ENCODE results near the gene ZRANB3. TPM values are rescaled to one million over a fixed set of nuclear protein-coding genes. Genes with fewer than 3 reads are reported as not detected.
"Not testable (repeated sequence)": the region's sequence is repeated elsewhere in the genome, so short reads cannot be mapped to it uniquely, and the experiment has no call there.

The ZRANB3 gene
- polyA plus RNA-seq, 2 donors: 1.5 to 1.9 TPM

GRCh38 chr2:135121016-135121657 is 409.9 kb downstream of the ZRANB3 start:
- H3K4me3 ChIP-seq (ENCODE audit: low read depth in 1 of 2, low read length in 2 of 2): no peak overlapping the region
- H3K27me3 ChIP-seq (ENCODE audit: control insufficient read depth in 1 of 2, insufficient read depth in 2 of 2, low read length in 2 of 2): no peaks in the 10 kb centered on the region

GRCh38 chr2:135119582-135119981 is 411.4 kb downstream of the ZRANB3 start:
- no peak overlapping the region for H3K4me3 ChIP-seq (ENCODE audit: low read depth in 1 of 2, low read length in 2 of 2)
- no peaks in the 10 kb centered on the region for H3K9me3 ChIP-seq (ENCODE audit: control insufficient read depth in 2 of 2, insufficient read depth in 1 of 2, low read depth in 1 of 2, low read length in 1 of 2)
- peaks cover 0 to 9% of the 10 kb centered on the region in 2 donors for H3K36me3 ChIP-seq (ENCODE audit: control insufficient read depth in 2 of 2, insufficient read depth in 2 of 2, low read length in 1 of 2)

More at GRCh38 chr2:135121016-135121657, 409.9 kb downstream of the ZRANB3 start:
- Histone ChIP-seq H3K4me1 (ENCODE audit: control insufficient read depth in 2 of 2, insufficient read depth in 2 of 2, low read length in 1 of 2) (no peaks in the 10 kb centered on the region), H3K27ac (ENCODE audit: low read depth in 2 of 2, low read length in 1 of 2) (no peak overlapping the region), H3K9me3 (ENCODE audit: control insufficient read depth in 2 of 2, insufficient read depth in 1 of 2, low read depth in 1 of 2, low read length in 1 of 2) (no peaks in the 10 kb centered on the region), H3K36me3 (ENCODE audit: control insufficient read depth in 2 of 2, insufficient read depth in 2 of 2, low read length in 1 of 2) (peaks cover 0 to 9% of the 10 kb centered on the region in 2 donors)
- 74 to 96% methylated on average over 2 of the region's 2 CpGs for WGBS, 2 donors

GRCh38 chr2:135113322-135113721 is 417.7 kb downstream of the ZRANB3 start:
- no peaks in the 10 kb centered on the region for H3K27me3 ChIP-seq (ENCODE audit: control insufficient read depth in 1 of 2, insufficient read depth in 2 of 2, low read length in 2 of 2)
- no peaks in the 10 kb centered on the region for H3K4me1 ChIP-seq (ENCODE audit: control insufficient read depth in 2 of 2, insufficient read depth in 2 of 2, low read length in 1 of 2)
- no peak overlapping the region for H3K27ac ChIP-seq (ENCODE audit: low read depth in 2 of 2, low read length in 1 of 2)
- H3K9me3 ChIP-seq (ENCODE audit: control insufficient read depth in 2 of 2, insufficient read depth in 1 of 2, low read depth in 1 of 2, low read length in 1 of 2): no peaks in the 10 kb centered on the region
- peaks cover 0 to 3% of the 10 kb centered on the region in 2 donors for H3K36me3 ChIP-seq (ENCODE audit: control insufficient read depth in 2 of 2, insufficient read depth in 2 of 2, low read length in 1 of 2)
- H3K4me3 ChIP-seq (ENCODE audit: low read depth in 1 of 2, low read length in 2 of 2): no peak overlapping the region
- WGBS, 2 donors: 96 to 97% methylated on average over 3 of the region's 3 CpGs

More at GRCh38 chr2:135119582-135119981, 411.4 kb downstream of the ZRANB3 start:
- H3K27me3 ChIP-seq (ENCODE audit: control insufficient read depth in 1 of 2, insufficient read depth in 2 of 2, low read length in 2 of 2): no peaks in the 10 kb centered on the region
- H3K27ac ChIP-seq (ENCODE audit: low read depth in 2 of 2, low read length in 1 of 2): no peak overlapping the region
- H3K4me1 ChIP-seq (ENCODE audit: control insufficient read depth in 2 of 2, insufficient read depth in 2 of 2, low read length in 1 of 2): no peaks in the 10 kb centered on the region

GRCh38 chr2:135105513-135106316 is 425.3 kb downstream of the ZRANB3 start:
- WGBS, 2 donors: 98% methylated on average over 35 to 56 of the region's 56 CpGs
- not testable (repeated sequence) for H3K4me3 ChIP-seq (ENCODE audit: low read depth in 1 of 2, low read length in 2 of 2); H3K27me3 ChIP-seq (ENCODE audit: control insufficient read depth in 1 of 2, insufficient read depth in 2 of 2, low read length in 2 of 2)

GRCh38 chr2:135103843-135104242 is 427.2 kb downstream of the ZRANB3 start:
- no peak overlapping the region for H3K27ac ChIP-seq (ENCODE audit: low read depth in 2 of 2, low read length in 1 of 2)
- H3K4me3 ChIP-seq (ENCODE audit: low read depth in 1 of 2, low read length in 2 of 2): no peak overlapping the region
- no peaks in the 10 kb centered on the region for H3K4me1 ChIP-seq (ENCODE audit: control insufficient read depth in 2 of 2, insufficient read depth in 2 of 2, low read length in 1 of 2)
- H3K36me3 ChIP-seq (ENCODE audit: control insufficient read depth in 2 of 2, insufficient read depth in 2 of 2, low read length in 1 of 2): no peaks in the 10 kb centered on the region
- H3K9me3 ChIP-seq (ENCODE audit: control insufficient read depth in 2 of 2, insufficient read depth in 1 of 2, low read depth in 1 of 2, low read length in 1 of 2): no peaks in the 10 kb centered on the region
- no peaks in the 10 kb centered on the region for H3K27me3 ChIP-seq (ENCODE audit: control insufficient read depth in 1 of 2, insufficient read depth in 2 of 2, low read length in 2 of 2)
- WGBS, 2 donors: 96% methylated on average over 1 of the region's 1 CpG

More at GRCh38 chr2:135105513-135106316, 425.3 kb downstream of the ZRANB3 start:
- H3K9me3 ChIP-seq (ENCODE audit: control insufficient read depth in 2 of 2, insufficient read depth in 1 of 2, low read depth in 1 of 2, low read length in 1 of 2); H3K4me1 ChIP-seq (ENCODE audit: control insufficient read depth in 2 of 2, insufficient read depth in 2 of 2, low read length in 1 of 2); H3K36me3 ChIP-seq (ENCODE audit: control insufficient read depth in 2 of 2, insufficient read depth in 2 of 2, low read length in 1 of 2); H3K27ac ChIP-seq (ENCODE audit: low read depth in 2 of 2, low read length in 1 of 2): not testable (repeated sequence)

- 83 to 86% methylated on average over 5 of the region's 5 CpGs for WGBS, 2 donors
- Histone ChIP-seq H3K9me3 (ENCODE audit: control insufficient read depth in 2 of 2, insufficient read depth in 1 of 2, low read depth in 1 of 2, low read length in 1 of 2) (no peaks in the 10 kb centered on the region), H3K4me3 (ENCODE audit: low read depth in 1 of 2, low read length in 2 of 2) (no peak overlapping the region), H3K27ac (ENCODE audit: low read depth in 2 of 2, low read length in 1 of 2) (no peak overlapping the region), H3K4me1 (ENCODE audit: control insufficient read depth in 2 of 2, insufficient read depth in 2 of 2, low read length in 1 of 2) (no peaks in the 10 kb centered on the region), H3K27me3 (ENCODE audit: control insufficient read depth in 1 of 2, insufficient read depth in 2 of 2, low read length in 2 of 2) (no peaks in the 10 kb centered on the region), H3K36me3 (ENCODE audit: control insufficient read depth in 2 of 2, insufficient read depth in 2 of 2, low read length in 1 of 2) (no peaks in the 10 kb centered on the region)
Observed at GRCh38 chr2:135099802-135100483, 431.1 kb downstream of the ZRANB3 start.

- Histone ChIP-seq H3K27me3 (ENCODE audit: control insufficient read depth in 1 of 2, insufficient read depth in 2 of 2, low read length in 2 of 2) (no peaks in the 10 kb centered on the region), H3K4me1 (ENCODE audit: control insufficient read depth in 2 of 2, insufficient read depth in 2 of 2, low read length in 1 of 2) (no peaks in the 10 kb centered on the region), H3K4me3 (ENCODE audit: low read depth in 1 of 2, low read length in 2 of 2) (no peak overlapping the region), H3K27ac (ENCODE audit: low read depth in 2 of 2, low read length in 1 of 2) (no peak overlapping the region), H3K9me3 (ENCODE audit: control insufficient read depth in 2 of 2, insufficient read depth in 1 of 2, low read depth in 1 of 2, low read length in 1 of 2) (no peaks in the 10 kb centered on the region), H3K36me3 (ENCODE audit: control insufficient read depth in 2 of 2, insufficient read depth in 2 of 2, low read length in 1 of 2) (peaks cover 0 to 4% of the 10 kb centered on the region in 2 donors)
- WGBS, 2 donors: 93% methylated on average over 2 of the region's 2 CpGs
Observed at GRCh38 chr2:135097532-135098231, 433.3 kb downstream of the ZRANB3 start.

- no peaks in the 10 kb centered on the region for H3K27me3 ChIP-seq (ENCODE audit: control insufficient read depth in 1 of 2, insufficient read depth in 2 of 2, low read length in 2 of 2)
- WGBS, 2 donors: 79 to 87% methylated on average over 4 of the region's 4 CpGs
- H3K27ac ChIP-seq (ENCODE audit: low read depth in 2 of 2, low read length in 1 of 2): no peak overlapping the region
- H3K4me1 ChIP-seq (ENCODE audit: control insufficient read depth in 2 of 2, insufficient read depth in 2 of 2, low read length in 1 of 2): no peaks in the 10 kb centered on the region
- no peaks in the 10 kb centered on the region for H3K9me3 ChIP-seq (ENCODE audit: control insufficient read depth in 2 of 2, insufficient read depth in 1 of 2, low read depth in 1 of 2, low read length in 1 of 2)
- peaks cover 0 to 4% of the 10 kb centered on the region in 2 donors for H3K36me3 ChIP-seq (ENCODE audit: control insufficient read depth in 2 of 2, insufficient read depth in 2 of 2, low read length in 1 of 2)
- H3K4me3 ChIP-seq (ENCODE audit: low read depth in 1 of 2, low read length in 2 of 2): no peak overlapping the region
Observed at GRCh38 chr2:135096665-135097446, 434.2 kb downstream of the ZRANB3 start.
